Brain pericyte (primary cell): ENCODE results near the gene TET1.
"Not testable (repeated sequence)": the region's sequence is repeated elsewhere in the genome, so short reads cannot be mapped to it uniquely, and the experiment has no call there.

Experiments
- DNase-seq: peaks from one replicate; pipeline ENCODE4 v3.0.0-alpha.2; 2012; ENCODE audit warnings: low read depth, low spot score

Gene TET1

DNA sequence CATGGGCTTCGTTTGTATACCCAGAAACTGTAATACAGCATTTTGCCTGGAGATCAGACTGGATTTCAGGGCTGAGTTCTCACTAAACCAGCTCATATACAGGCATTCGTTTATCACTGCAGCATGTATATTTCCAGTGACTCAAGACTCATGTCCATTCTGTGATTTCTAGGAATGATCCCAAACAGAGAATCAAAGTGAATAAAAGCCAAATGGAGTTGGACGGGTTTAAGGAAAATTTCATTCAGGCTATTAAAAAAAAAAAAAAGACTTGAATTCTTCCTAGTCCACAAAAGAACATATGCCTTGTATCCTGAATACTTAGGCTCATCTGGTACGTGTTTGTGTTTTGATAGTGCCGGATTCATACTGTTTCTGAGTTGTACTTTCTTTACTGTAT lies 46.8 kb downstream of the TET1 start:
- no peak for DNase-seq

DNA sequence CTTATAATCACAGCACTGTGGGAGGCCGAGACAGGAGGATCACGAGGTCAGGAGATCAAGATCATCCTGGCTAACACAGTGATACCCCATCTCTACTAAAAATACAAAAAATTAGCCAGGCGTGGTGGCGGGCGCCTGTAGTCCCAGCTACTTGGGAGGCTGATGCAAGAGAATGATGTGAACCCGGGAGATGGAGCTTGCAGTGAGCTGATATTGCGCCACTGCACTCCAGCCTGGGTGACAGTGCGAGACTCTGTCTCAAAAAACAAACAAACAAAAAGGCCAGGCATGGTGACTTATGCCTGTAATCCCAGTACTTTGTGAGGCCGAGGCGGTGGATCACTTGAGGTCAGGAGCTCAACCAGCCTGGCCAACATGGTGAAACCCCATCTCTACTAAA lies 49.9 kb downstream of the TET1 start:
- not testable (repeated sequence) for DNase-seq

DNA sequence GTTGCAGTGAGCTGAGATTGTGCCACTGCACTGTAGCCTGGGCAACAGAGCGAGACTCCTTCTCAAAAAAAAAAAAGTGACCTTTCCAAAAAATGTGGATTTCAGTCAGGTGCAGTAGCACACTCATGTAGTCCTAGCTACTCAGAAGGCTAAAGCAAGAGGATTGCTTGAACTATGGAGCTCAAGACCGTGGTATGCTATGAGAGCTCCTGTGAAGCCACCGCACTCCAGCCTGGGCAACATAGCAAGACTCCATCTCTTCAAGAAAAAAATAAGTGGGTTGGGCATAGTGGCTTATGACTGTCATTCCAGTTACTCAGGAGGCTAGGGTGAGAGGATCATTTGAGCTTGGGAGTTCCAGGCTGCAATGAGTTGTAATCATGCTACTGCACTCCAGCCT lies 51.1 kb downstream of the TET1 start:
- no peak for DNase-seq

GRCh38 chr10:68613974-68614373 lies 53.8 kb downstream of the TET1 start:
- not testable (repeated sequence) for DNase-seq

DNA sequence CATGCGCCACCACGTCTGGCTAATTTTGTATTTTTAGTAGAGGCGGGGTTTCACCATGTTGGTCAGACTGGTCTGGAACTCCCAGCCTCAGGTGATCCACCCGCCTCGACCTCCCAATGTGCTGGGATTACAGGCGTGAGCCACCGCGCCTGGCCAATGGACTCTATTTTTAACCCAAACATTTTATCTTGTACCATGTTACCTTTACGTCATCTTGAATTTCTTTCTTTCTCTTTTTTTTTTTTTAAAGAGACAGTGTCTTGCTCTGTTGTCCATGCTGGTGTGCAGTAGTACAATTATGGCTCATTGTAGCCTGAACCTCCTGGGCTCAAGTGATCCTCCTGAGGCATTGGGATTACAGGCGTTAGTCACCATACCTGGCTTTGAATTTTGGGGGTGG lies 57.6 kb downstream of the TET1 start:
- not testable (repeated sequence) for DNase-seq

- DNase-seq: no peak
Observed at GRCh38 chr10:68618234-68618633, 58.1 kb downstream of the TET1 start.

GRCh38 chr10:68619595-68619994 lies 59.5 kb downstream of the TET1 start:
- DNase-seq: no peak

DNA sequence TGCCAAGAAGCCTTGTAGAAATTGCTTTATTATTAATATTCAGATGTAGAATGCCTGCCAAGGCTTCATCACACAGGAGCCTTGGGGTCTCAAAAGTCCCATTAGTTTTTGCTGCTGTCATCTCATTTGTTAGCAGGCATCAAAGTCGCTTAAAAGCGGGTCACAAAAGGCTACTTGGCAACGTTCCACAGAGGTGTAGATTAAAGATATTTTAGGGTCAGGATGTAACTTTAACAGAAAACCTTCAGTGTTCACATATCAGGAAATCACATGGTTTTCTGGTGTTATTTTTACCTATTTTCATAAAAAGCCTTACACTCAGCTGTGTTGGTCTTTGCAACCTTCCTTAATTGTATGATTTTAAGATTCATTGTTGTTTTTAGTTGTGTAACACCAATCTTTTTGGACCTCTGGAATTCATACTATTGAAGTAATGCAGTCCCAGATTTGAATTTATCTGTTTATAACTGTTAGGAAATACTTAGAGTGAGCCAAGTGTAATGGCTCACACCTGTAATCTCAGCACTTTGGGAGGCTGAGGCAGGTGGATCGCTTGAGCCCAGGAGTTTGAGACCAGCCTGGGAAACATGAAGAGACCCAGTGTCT lies 65.3 kb downstream of the TET1 start:
- no peak for DNase-seq

DNA sequence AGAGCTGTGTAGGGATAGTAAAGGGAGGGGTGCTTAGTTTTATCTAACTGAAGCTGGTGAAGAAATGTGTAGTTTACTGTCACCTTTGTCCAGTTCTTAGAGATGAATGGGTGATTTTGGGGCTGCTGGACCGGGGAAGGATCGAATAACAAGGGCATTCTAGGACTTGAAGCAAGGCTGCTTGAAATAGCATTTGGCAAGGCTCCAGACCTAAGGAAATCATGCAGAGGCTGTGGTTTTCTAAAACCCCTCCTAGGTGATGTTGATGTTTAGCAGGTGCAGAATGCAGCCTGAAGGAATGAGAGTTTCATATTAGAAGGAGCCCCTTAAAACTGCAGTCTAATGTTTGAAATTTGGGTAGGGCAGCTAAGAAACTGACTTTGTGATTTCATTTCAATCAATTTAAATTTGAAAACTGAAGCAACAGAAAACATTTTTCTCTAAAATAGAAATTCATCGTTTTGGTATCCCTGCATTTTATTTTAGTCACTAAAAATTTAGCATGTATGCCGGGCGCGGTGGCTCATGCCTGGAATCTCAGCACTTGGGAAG lies 68.5 kb downstream of the TET1 start:
- no peak for DNase-seq

GRCh38 chr10:68632271-68632560 lies 72.1 kb downstream of the TET1 start:
- DNase-seq: not testable (repeated sequence)

- DNase-seq: no peak
Observed at GRCh38 chr10:68633281-68633680, 73.1 kb downstream of the TET1 start.

DNA sequence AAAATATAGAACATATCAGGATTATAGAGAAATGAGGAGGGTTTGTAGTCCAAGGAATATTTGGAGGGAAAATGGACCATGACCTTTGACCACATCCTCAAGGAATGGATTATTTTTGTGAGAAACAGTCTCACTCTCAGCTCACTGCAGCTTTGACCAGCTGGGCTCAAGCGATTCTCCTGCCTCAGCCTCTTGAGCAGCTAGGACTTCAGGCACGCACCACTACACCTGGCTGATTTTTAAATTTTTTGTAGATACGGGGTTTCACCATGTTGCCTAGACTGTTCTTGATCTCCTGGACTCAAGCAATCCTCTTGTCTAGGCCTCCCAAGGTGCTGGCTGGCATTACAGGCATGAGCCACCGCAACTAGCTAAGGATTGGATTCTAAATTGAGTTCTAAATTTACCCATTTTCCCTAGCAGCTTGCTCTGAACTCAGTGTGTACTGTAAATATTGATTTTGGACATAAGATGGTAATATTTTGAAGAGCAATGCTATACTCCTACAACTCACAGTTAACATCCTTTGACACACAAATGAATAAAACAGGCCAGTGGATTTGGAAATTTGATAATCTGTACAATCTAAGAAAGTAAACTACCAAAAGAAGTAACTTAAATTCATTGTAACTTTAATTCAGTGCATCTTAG lies 73.8 kb downstream of the TET1 start:
- DNase-seq: no peak

GRCh38 chr10:68636335-68636734 lies 76.2 kb downstream of the TET1 start:
- no peak for DNase-seq

DNA sequence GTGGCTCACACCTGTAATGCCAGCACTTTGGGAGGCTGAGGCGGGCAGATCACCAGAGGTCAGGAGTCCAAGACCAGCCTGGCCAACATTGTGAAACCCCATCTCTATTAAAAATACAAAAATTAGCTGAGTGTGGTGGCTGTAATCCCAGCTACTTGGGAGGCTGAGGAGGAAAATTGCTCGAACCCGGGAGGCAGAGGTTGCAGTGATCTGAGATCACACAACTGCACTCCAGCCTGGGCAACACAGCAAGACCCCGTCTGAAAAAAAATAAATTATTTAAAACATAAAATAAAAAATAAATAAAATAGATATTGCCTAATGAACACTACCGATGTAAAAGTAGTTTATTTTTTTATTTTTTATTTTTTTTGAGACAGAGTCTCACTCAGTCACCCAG lies 83.4 kb downstream of the TET1 start:
- not testable (repeated sequence) for DNase-seq

- no peak for DNase-seq
Observed at GRCh38 chr10:68647672-68648341, 87.7 kb downstream of the TET1 start.

DNA sequence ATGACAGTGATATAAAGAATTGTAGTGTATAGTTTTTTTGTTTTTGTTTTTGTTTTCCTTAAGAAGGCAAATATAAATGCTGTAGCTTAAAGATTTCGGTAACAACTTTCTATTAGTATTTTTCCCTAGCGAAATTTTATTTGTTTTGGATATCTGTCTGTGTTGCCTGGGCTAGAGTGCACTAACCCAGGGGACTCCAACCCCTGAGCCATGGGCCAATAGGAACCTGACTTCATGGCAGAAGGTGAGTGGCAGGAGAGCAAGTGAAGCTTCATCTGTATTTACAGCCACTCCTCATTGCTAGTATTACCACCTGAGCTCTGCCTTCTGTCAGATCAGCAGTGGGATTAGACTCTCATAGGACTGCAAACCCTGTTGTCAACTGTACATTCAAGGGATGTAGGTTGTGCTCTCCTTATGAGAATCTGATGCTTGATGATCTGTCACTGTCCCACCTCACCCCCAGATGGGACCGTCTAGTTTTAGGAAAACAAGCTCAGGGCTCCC lies 95.5 kb downstream of the TET1 start:
- DNase-seq: no peak

DNA sequence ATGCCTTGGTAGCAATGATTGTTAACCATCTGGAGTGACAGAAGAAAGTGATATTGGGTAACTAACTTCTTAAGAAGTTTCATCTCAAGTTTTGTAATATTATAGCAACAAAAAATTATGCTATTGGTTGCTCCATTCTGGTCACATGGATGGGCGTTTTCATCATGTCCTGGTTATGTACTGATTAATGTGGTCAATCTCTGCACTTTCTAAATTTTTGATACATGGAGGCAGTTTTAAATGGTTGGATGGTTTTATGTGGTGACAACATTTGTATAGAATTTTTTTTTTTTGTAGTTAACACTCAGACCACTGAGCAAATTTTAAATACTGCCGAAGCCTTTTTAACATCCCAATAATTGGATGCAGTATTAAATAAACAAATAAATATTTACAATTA lies 105.7 kb downstream of the TET1 start:
- DNase-seq: no peak

DNA sequence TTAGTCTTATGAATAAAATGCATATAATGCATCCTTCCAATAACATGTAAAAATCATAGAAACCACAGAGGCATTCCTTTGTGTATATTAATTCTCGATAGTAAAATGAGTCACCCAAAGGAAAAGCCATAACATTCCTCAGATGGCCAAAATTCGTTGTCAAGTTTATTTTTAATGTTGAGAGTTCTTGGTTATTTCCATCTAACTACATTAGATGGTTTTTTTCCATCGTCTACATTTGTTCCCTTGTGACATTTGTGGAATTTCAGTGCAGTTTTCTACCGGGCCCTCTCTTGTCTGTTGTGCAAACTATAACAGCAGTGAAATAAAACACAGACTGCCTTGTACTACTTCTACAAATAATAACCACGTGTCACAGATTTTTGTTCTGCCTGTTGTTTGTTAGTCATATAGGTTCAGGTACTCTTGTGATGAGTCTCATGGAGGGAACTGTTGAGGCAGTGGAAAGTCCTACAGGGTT lies 106.2 kb downstream of the TET1 start:
- DNase-seq: peak; percentile 12

GRCh38 chr10:68668231-68668630 lies 108.1 kb downstream of the TET1 start:
- no peak for DNase-seq

- DNase-seq: no peak
Observed at GRCh38 chr10:68668972-68669371, 108.8 kb downstream of the TET1 start.

GRCh38 chr10:68684413-68684812 lies 124.3 kb downstream of the TET1 start:
- DNase-seq: no peak

GRCh38 chr10:68696018-68696417 lies 135.9 kb downstream of the TET1 start:
- no peak for DNase-seq

- DNase-seq: no peak
Observed at GRCh38 chr10:68697106-68697505, 137.0 kb downstream of the TET1 start.
